ENCODE results near the gene MVD. TPM values are rescaled to one million over a fixed set of nuclear protein-coding genes. Genes with fewer than 3 reads are reported as not detected.

The MVD gene
- total and polyA plus RNA-seq, 4 donors = 39.1 to 135 (median 119) TPM

GRCh38 chr16:88659160-88659559 lies 3.7 kb downstream of the MVD start:
- no peak for TF ChIP-seq CTCF (IDR thresholded peaks at IDR 0.05; ENCODE audit: control extremely low read depth, extremely low read depth)
- no peak for ATAC-seq (ENCODE audit: insufficient read depth, low FRiP score)

DNA sequence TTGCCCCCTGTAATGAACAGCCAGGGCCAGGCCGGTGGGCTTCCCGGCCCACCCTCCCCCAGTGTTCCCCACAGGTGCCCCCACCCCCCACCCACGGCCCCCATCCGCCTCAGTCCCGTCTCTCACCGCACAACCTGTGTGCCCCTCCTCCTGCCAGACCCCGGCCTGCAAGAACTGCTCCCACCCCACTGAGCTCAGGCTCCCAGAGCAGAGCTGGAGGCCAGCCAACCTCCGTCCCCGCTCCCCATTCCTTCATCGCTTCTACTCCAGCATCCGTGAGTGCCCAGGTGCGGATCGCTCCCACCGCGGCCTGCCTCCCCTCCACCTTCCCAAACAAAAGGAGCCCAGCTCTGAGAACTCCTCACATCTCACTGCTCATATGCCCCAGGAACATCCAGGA lies 4.2 kb downstream of the MVD start:
- Histone ChIP-seq H3K9ac (ENCODE audit: insufficient read depth in 1 of 2, low read length in 2 of 2) (no peak overlapping the region), H3K27ac (ENCODE audit: low read depth in 1 of 2, low read length in 1 of 2) (no peak overlapping the region), H3K4me1 (ENCODE audit: control insufficient read depth in 5 of 5, insufficient read depth in 5 of 5, low read length in 5 of 5) (peaks cover 0 to 8% (median 7%) of the 10 kb centered on the region in 5 donors), H3K27me3 (ENCODE audit: control insufficient read depth in 3 of 3, insufficient read depth in 3 of 3, low read length in 2 of 3) (no peaks in the 10 kb centered on the region), H3K36me3 (ENCODE audit: control insufficient read depth in 4 of 4, insufficient read depth in 4 of 4, low read length in 4 of 4) (peaks cover 0 to 46% (median 8%) of the 10 kb centered on the region in 4 donors), H3K4me3 (no peak overlapping the region), H3K9me3 (ENCODE audit: control insufficient read depth in 4 of 4, insufficient read depth in 3 of 4, low read length in 3 of 4) (no peaks in the 10 kb centered on the region)
- TF ChIP-seq CTCF (IDR thresholded peaks at IDR 0.05; ENCODE audit: control extremely low read depth, extremely low read depth) = no peak
- 93 to 97% methylated on average over 15 of the region's 15 CpGs for WGBS, 2 donors
- ATAC-seq (ENCODE audit: insufficient read depth, low FRiP score) (no peak), DNase-seq (no peak)

More at GRCh38 chr16:88659160-88659559, 3.7 kb downstream of the MVD start:
- H3K4me1 ChIP-seq (ENCODE audit: control insufficient read depth in 5 of 5, insufficient read depth in 5 of 5, low read length in 5 of 5) = peaks cover 0 to 12% (median 7%) of the 10 kb centered on the region in 5 donors
- no peak overlapping the region for H3K4me3 ChIP-seq
- WGBS, 2 donors = 95 to 96% methylated on average over 25 of the region's 25 CpGs
- H3K27ac ChIP-seq (ENCODE audit: low read depth in 1 of 2, low read length in 1 of 2) = no peak overlapping the region
- H3K9ac ChIP-seq (ENCODE audit: insufficient read depth in 1 of 2, low read length in 2 of 2) = no peak overlapping the region
- H3K9me3 ChIP-seq (ENCODE audit: control insufficient read depth in 4 of 4, insufficient read depth in 3 of 4, low read length in 3 of 4) = no peaks in the 10 kb centered on the region
- no peaks in the 10 kb centered on the region for H3K27me3 ChIP-seq (ENCODE audit: control insufficient read depth in 3 of 3, insufficient read depth in 3 of 3, low read length in 2 of 3)
- H3K36me3 ChIP-seq (ENCODE audit: control insufficient read depth in 4 of 4, insufficient read depth in 4 of 4, low read length in 4 of 4) = peaks cover 0 to 42% (median 8%) of the 10 kb centered on the region in 4 donors
- no peak for DNase-seq

GRCh38 chr16:88657371-88657770 lies 5.5 kb downstream of the MVD start:
- no peaks in the 10 kb centered on the region for H3K27me3 ChIP-seq (ENCODE audit: control insufficient read depth in 3 of 3, insufficient read depth in 3 of 3, low read length in 2 of 3)
- ATAC-seq (ENCODE audit: insufficient read depth, low FRiP score) (no peak), DNase-seq (no peak)
- H3K9ac ChIP-seq (ENCODE audit: insufficient read depth in 1 of 2, low read length in 2 of 2) = no peak overlapping the region
- 91 to 94% methylated on average over 19 of the region's 19 CpGs for WGBS, 2 donors
- H3K4me1 ChIP-seq (ENCODE audit: control insufficient read depth in 5 of 5, insufficient read depth in 5 of 5, low read length in 5 of 5) = peaks cover 0 to 7% (median 6%) of the 10 kb centered on the region in 5 donors
- no peaks in the 10 kb centered on the region for H3K9me3 ChIP-seq (ENCODE audit: control insufficient read depth in 4 of 4, insufficient read depth in 3 of 4, low read length in 3 of 4)
- H3K27ac ChIP-seq (ENCODE audit: low read depth in 1 of 2, low read length in 1 of 2) = no peak overlapping the region
- TF ChIP-seq CTCF (IDR thresholded peaks at IDR 0.05; ENCODE audit: control extremely low read depth, extremely low read depth) = no peak
- H3K36me3 ChIP-seq (ENCODE audit: control insufficient read depth in 4 of 4, insufficient read depth in 4 of 4, low read length in 4 of 4) = peaks cover 0 to 56% (median 8%) of the 10 kb centered on the region in 4 donors
- H3K4me3 ChIP-seq = no peak overlapping the region
